Fibroblast of mammary gland (primary cell): ENCODE results near the gene DCST2.

Source experiments
- DNase-seq: peaks from one replicate; pipeline ENCODE4 v3.0.0-alpha.2; 2010; ENCODE audit warnings: low read depth
- H3K4me3 ChIP-seq: 2 replicates; pipeline ENCODE4 v1.5.1; 2011; ENCODE audit warnings: low read depth, mild to moderate bottlenecking, low read length, moderate library complexity; ENCODE audit not compliant: control insufficient read depth
- CTCF ChIP-seq: conservative IDR thresholded peaks from 2 replicates; pipeline ENCODE4 v1.5.1; 2011; ENCODE audit warnings: low read depth, low read length, inconsistent platforms; ENCODE audit not compliant: control insufficient read depth, insufficient read depth

The DCST2 gene

GRCh38 chr1:155033524-155033923 is at the start of gene DCST2, which contains the start of gene DCST1:
Gene DCST2, minus strand, starts transcription at chr1:155033781. Its CDS starts 80 bp downstream, at chr1:155033701.
Gene DCST1, plus strand, starts transcription at chr1:155033824. Its CDS starts 213 bp downstream, at chr1:155034037.
- H3K4me3 ChIP-seq = no peak within 1 kb of the TSS
- no peak for TF ChIP-seq CTCF
- no peak for DNase-seq

- H3K4me3 ChIP-seq = no peak overlapping the region
- no peak for TF ChIP-seq CTCF
- no peak for DNase-seq
Observed at GRCh38 chr1:155083052-155083541, 49.5 kb upstream of the DCST2 start.

GRCh38 chr1:155082301-155083051 is 48.9 kb upstream of the DCST2 start:
- no peak for TF ChIP-seq CTCF
- no peak for DNase-seq
- H3K4me3 ChIP-seq = no peak overlapping the region

GRCh38 chr1:155081472-155082300 is 48.1 kb upstream of the DCST2 start:
- DNase-seq = no peak
- TF ChIP-seq CTCF = no peak
- H3K4me3 ChIP-seq = no peak overlapping the region

- TF ChIP-seq CTCF = no peak
- H3K4me3 ChIP-seq = no peak overlapping the region
- DNase-seq = no peak
Observed at GRCh38 chr1:155080312-155081228, 47.0 kb upstream of the DCST2 start.
